MM.1S (cell line): ENCODE measurements around the gene SSBP3.

Source experiments
- DNase-seq: peaks from one replicate; pipeline ENCODE4 v3.0.0-alpha.2; 2015
- H2AFZ ChIP-seq: fragments of 300-600 bp; sonication (generic); 2 replicates; pipeline ENCODE4 v1.6.0; 2016; ENCODE audit warnings: antibody characterized with exemption, low read length
- H3F3A ChIP-seq: fragments of 300-600 bp; sonication (generic); 2 replicates; pipeline ENCODE4 v1.6.1; 2016; ENCODE audit warnings: mild to moderate bottlenecking, antibody characterized with exemption, low read length, moderate library complexity, mixed read lengths; ENCODE audit not compliant: insufficient read depth
- H3K27ac ChIP-seq: fragments of 300-600 bp; sonication (generic); 2 replicates; pipeline ENCODE4 v1.5.1; 2016; ENCODE audit warnings: mild to moderate bottlenecking, low read length
- H3K27me3 ChIP-seq: fragments of 300-600 bp; sonication (generic); replicated peaks from 2 replicates; pipeline ENCODE4 v1.6.0; 2016; ENCODE audit warnings: low read length; ENCODE audit not compliant: insufficient read depth
- H3K36me3 ChIP-seq: fragments of 300-600 bp; sonication (generic); replicated peaks from 2 replicates; pipeline ENCODE4 v1.6.1; 2016; ENCODE audit warnings: mild to moderate bottlenecking, low read length, mixed read lengths; ENCODE audit not compliant: insufficient read depth
- H3K4me1 ChIP-seq: fragments of 300-600 bp; sonication (generic); 2 replicates; pipeline ENCODE4 v1.6.1; 2016; ENCODE audit warnings: low read length, mixed read lengths
- H3K4me2 ChIP-seq: fragments of 300-600 bp; sonication (generic); 2 replicates; pipeline ENCODE4 v1.6.0; 2016; ENCODE audit warnings: low read depth, low read length
- H3K4me3 ChIP-seq: fragments of 300-600 bp; sonication (generic); 2 replicates; pipeline ENCODE4 v1.5.1; 2016; ENCODE audit warnings: low read length, mixed read lengths
- H3K79me2 ChIP-seq: fragments of 300-600 bp; sonication (generic); 2 replicates; pipeline ENCODE4 v1.6.1; 2016; ENCODE audit warnings: mixed run types, low read length, mixed read lengths
- H3K9ac ChIP-seq: fragments of 300-600 bp; sonication (generic); 2 replicates; pipeline ENCODE4 v1.6.1; 2016; ENCODE audit warnings: low read length, mixed read lengths
- H3K9me2 ChIP-seq: fragments of 300-600 bp; sonication (generic); replicated peaks from 2 replicates; pipeline ENCODE4 v1.6.1; 2016; ENCODE audit warnings: mild to moderate bottlenecking, low read length, mixed read lengths; ENCODE audit not compliant: insufficient read depth
- H3K9me3 ChIP-seq: fragments of 300-600 bp; sonication (generic); replicated peaks from 2 replicates; pipeline ENCODE4 v1.6.1; 2016; ENCODE audit warnings: mild to moderate bottlenecking, low read length, mixed read lengths; ENCODE audit not compliant: insufficient read depth
- H4K20me1 ChIP-seq: fragments of 300-600 bp; sonication (generic); 2 replicates; pipeline ENCODE4 v1.6.1; 2016; ENCODE audit warnings: mild to moderate bottlenecking, low read length, moderate library complexity, mixed read lengths; ENCODE audit not compliant: insufficient read depth
- EZH2 ChIP-seq: fragments of 300-600 bp; sonication (generic); optimal IDR thresholded peaks from 2 replicates; pipeline ENCODE3; 2017; ENCODE audit warnings: low read depth, mild to moderate bottlenecking, antibody characterized with exemption, low read length, mixed read lengths
- EZH2phosphoT487 ChIP-seq: fragments of 300-600 bp; sonication (generic); IDR thresholded peaks from 2 replicates; pipeline ENCODE4 v1.6.1; 2018; ENCODE audit warnings: antibody characterized with exemption, low read length
- TF ChIP-seq, protein P1 (sequence below): fragments of 300-600 bp; sonication (generic); IDR thresholded peaks from 2 replicates; pipeline ENCODE4 v1.5.1; 2016; ENCODE audit warnings: antibody characterized with exemption, low read length, mixed read lengths

The SSBP3 gene

GRCh38 chr1:54374766-54375165, 31.4 kb downstream of the SSBP3 start:
- H3K79me2 ChIP-seq: peaks cover 80% of the 10 kb centered on the region
- H3K27me3 ChIP-seq: no peaks in the 10 kb centered on the region
- no peak overlapping the region for H3K4me2 ChIP-seq
- H3K4me1 ChIP-seq: peaks cover 38% of the 10 kb centered on the region
- H3K27ac ChIP-seq: no peak overlapping the region
- H3F3A ChIP-seq: peaks cover 24% of the 10 kb centered on the region
- no peaks in the 10 kb centered on the region for H4K20me1 ChIP-seq
- H2AFZ ChIP-seq: no peak overlapping the region
- H3K4me3 ChIP-seq: no peak overlapping the region
- no peak for DNase-seq
- no peaks in the 10 kb centered on the region for H3K9me3 ChIP-seq
- H3K9ac ChIP-seq: no peak overlapping the region
- H3K9me2 ChIP-seq: no peaks in the 10 kb centered on the region
- H3K36me3 ChIP-seq: no peaks in the 10 kb centered on the region
- no peak for TF ChIP-seq EZH2phosphoT487
- TF ChIP-seq, protein P1, sequence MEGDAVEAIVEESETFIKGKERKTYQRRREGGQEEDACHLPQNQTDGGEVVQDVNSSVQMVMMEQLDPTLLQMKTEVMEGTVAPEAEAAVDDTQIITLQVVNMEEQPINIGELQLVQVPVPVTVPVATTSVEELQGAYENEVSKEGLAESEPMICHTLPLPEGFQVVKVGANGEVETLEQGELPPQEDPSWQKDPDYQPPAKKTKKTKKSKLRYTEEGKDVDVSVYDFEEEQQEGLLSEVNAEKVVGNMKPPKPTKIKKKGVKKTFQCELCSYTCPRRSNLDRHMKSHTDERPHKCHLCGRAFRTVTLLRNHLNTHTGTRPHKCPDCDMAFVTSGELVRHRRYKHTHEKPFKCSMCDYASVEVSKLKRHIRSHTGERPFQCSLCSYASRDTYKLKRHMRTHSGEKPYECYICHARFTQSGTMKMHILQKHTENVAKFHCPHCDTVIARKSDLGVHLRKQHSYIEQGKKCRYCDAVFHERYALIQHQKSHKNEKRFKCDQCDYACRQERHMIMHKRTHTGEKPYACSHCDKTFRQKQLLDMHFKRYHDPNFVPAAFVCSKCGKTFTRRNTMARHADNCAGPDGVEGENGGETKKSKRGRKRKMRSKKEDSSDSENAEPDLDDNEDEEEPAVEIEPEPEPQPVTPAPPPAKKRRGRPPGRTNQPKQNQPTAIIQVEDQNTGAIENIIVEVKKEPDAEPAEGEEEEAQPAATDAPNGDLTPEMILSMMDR: no peak
- no peak for TF ChIP-seq EZH2

DNA sequence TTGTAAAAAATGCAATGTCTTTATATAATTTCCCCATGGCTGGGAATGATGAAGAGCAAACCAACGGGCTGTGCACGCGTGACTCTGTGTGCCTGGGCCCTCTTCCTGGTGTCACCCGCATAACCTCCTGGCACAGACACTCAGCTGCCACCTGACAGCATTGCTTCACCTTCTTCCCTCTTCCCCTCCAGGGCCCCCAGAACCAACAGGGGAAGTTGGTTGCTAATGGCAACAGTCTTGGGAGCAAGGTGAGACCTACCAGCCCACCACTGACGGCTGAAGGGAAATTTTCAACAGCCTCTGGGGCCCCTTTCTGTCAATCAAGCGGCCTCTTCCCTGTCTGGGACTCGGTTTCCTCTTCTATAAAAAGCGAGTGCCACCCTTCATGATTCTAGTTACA, 33.2 kb downstream of the SSBP3 start:
- peaks cover 32% of the 10 kb centered on the region for H3K4me1 ChIP-seq
- no peak for DNase-seq
- H3K4me2 ChIP-seq: no peak overlapping the region

DNA sequence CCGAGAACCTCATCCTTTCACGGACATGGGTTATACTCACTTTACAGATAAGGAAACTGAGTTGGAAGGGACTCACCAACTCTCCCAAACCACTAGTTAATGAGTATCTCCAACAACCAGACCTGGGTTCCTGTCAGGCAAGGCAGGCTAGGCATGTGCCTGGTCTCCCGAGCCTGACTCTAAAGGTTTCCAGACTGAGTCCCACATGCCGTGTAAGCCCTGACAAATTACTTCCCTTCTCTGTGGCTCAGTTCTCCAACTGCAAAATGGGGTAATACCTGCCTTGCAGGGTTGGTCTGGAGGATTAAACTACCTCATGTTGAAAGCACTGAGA, 34.3 kb downstream of the SSBP3 start:
- TF ChIP-seq, protein P1: no peak
- no peak for TF ChIP-seq EZH2phosphoT487
- no peak for TF ChIP-seq EZH2
- H3K27me3 ChIP-seq: no peaks in the 10 kb centered on the region
- H3K9me2 ChIP-seq: no peaks in the 10 kb centered on the region
- peaks cover 21% of the 10 kb centered on the region for H3K4me1 ChIP-seq
- no peak overlapping the region for H2AFZ ChIP-seq
- H4K20me1 ChIP-seq: no peaks in the 10 kb centered on the region
- H3F3A ChIP-seq: peaks cover 8% of the 10 kb centered on the region
- no peak for DNase-seq
- H3K4me3 ChIP-seq: no peak overlapping the region
- no peak overlapping the region for H3K9ac ChIP-seq
- peaks cover 79% of the 10 kb centered on the region for H3K79me2 ChIP-seq
- no peaks in the 10 kb centered on the region for H3K36me3 ChIP-seq
- H3K27ac ChIP-seq: no peak overlapping the region
- no peaks in the 10 kb centered on the region for H3K9me3 ChIP-seq
- H3K4me2 ChIP-seq: no peak overlapping the region

More for the DNA sequence above, 33.2 kb downstream of the SSBP3 start:
- Histone ChIP-seq H3K36me3 (no peaks in the 10 kb centered on the region), H3K27ac (no peak overlapping the region), H3K9me2 (no peaks in the 10 kb centered on the region), H3K9ac (no peak overlapping the region), H3K27me3 (no peaks in the 10 kb centered on the region), H3F3A (peaks cover 19% of the 10 kb centered on the region), H2AFZ (no peak overlapping the region), H3K4me3 (no peak overlapping the region), H3K9me3 (no peaks in the 10 kb centered on the region), H4K20me1 (no peaks in the 10 kb centered on the region), H3K79me2 (peaks cover 73% of the 10 kb centered on the region)
- TF ChIP-seq, protein P1: no peak
- TF ChIP-seq EZH2phosphoT487: no peak
- TF ChIP-seq EZH2: no peak
